SJCRH30 (cell line): ENCODE data around the gene UPK3A. TPM values are rescaled to one million over a fixed set of nuclear protein-coding genes. Genes with fewer than 3 reads are reported as not detected.
"Not testable (repeated sequence)": the region's sequence is repeated elsewhere in the genome, so short reads cannot be mapped to it uniquely, and the experiment has no call there.

Experiments used
- DNase-seq, 2 experiments: peaks; one replicate each; pipeline ENCODE4 v3.0.0-alpha.2; 2015 to 2020
- H3K27ac ChIP-seq: fragments of 250-450 bp; sonication (Bioruptor Pico); 2 replicates; pipeline ENCODE4 v1.5.1; 2020; ENCODE audit warnings: mild to moderate bottlenecking, moderate library complexity
- H3K27me3 ChIP-seq: fragments of 250-450 bp; sonication (Bioruptor Pico); 2 replicates; pipeline ENCODE4 v1.5.1; 2020; ENCODE audit warnings: mild to moderate bottlenecking, moderate library complexity
- H3K36me3 ChIP-seq: fragments of 250-450 bp; sonication (Bioruptor Pico); 2 replicates; pipeline ENCODE4 v1.5.1; 2020; ENCODE audit warnings: mild to moderate bottlenecking, moderate library complexity
- H3K4me1 ChIP-seq: fragments of 250-450 bp; sonication (Bioruptor Pico); 2 replicates; pipeline ENCODE4 v1.5.1; 2020; ENCODE audit warnings: mild to moderate bottlenecking, moderate library complexity
- H3K4me3 ChIP-seq: fragments of 250-450 bp; sonication (Bioruptor Pico); 2 replicates; pipeline ENCODE4 v1.5.1; 2020; ENCODE audit warnings: mild to moderate bottlenecking, moderate library complexity
- H3K9me3 ChIP-seq: fragments of 250-450 bp; sonication (Bioruptor Pico); replicated peaks from 2 replicates; pipeline ENCODE4 v1.5.1; 2020; ENCODE audit warnings: mild to moderate bottlenecking, moderate library complexity
- total RNA-seq: library from RNA; depleted of rRNA; stranded (reverse); fragments of >200 nt; shearing (Covaris generic); gene quantifications from 2 replicates; pipeline ENCODE4 v1.2.3, GENCODE V29; 2014

The UPK3A gene
- total RNA-seq, 1 experiment from 2014 or later = not detected

- no peak for DNase-seq
- no peak overlapping the region for H3K27ac ChIP-seq
Measured at GRCh38 chr22:45268167-45268957, 16.4 kb upstream of the UPK3A start.

DNA sequence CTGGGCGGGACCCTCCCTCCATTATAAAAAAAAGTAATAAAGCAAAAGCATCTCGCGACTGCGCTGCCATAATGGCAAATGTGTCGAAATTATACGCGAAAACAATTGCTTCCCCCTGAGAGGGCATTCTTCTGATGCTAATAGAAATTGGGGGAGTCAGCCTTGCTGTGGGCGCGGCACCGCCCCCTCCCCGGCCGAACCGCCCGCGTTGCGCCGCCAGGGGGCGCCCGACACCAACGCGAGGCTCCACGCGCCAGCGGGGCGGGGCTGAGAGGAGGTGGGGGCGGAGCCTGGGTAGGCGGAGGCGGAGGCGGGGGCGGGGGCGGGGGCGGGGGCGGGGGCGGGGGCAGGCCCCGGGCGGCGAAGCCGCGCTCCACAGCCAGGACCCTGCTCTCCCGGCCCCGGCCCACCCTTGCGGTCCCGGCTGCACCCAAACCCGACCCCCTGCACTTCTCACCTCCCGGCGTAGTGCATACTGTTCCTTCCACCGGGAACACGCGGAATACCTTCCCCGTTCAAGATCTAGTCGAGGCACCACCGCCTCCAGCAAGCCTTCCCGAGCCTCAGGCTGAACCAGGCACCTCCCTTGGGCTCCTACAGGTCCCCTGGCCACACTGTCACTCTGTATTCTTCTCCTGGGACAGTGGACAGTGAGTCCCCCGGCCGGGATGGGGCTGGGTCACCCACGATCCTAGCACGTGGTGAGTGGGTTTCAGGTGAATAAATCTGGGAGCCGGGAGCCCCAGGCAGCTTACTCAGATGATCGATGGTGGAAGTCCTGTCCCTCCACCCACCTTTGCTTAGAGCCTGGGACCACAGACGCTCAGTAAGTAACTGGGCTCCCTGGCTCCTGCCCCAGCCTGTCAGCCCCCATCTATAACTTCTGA is 15.5 kb upstream of the UPK3A start:
- H3K4me3 ChIP-seq = peak overlapping the region; percentile 47
- H3K36me3 ChIP-seq = no peaks in the 10 kb centered on the region
- no peak overlapping the region for H3K27ac ChIP-seq
- peak; percentile 67 to 76 for DNase-seq
- H3K27me3 ChIP-seq = peaks cover 5% of the 10 kb centered on the region; the same call in 1 of the 2 replicates
- peaks cover 17% of the 10 kb centered on the region for H3K4me1 ChIP-seq
- no peaks in the 10 kb centered on the region for H3K9me3 ChIP-seq

More at GRCh38 chr22:45268167-45268957, 16.4 kb upstream of the UPK3A start:
- Histone ChIP-seq H3K27me3 (peaks cover 5% of the 10 kb centered on the region; the same call in 1 of the 2 replicates), H3K4me3 (peak overlapping the region; percentile 25), H3K4me1 (peaks cover 17% of the 10 kb centered on the region), H3K36me3 (no peaks in the 10 kb centered on the region), H3K9me3 (no peaks in the 10 kb centered on the region)

DNA sequence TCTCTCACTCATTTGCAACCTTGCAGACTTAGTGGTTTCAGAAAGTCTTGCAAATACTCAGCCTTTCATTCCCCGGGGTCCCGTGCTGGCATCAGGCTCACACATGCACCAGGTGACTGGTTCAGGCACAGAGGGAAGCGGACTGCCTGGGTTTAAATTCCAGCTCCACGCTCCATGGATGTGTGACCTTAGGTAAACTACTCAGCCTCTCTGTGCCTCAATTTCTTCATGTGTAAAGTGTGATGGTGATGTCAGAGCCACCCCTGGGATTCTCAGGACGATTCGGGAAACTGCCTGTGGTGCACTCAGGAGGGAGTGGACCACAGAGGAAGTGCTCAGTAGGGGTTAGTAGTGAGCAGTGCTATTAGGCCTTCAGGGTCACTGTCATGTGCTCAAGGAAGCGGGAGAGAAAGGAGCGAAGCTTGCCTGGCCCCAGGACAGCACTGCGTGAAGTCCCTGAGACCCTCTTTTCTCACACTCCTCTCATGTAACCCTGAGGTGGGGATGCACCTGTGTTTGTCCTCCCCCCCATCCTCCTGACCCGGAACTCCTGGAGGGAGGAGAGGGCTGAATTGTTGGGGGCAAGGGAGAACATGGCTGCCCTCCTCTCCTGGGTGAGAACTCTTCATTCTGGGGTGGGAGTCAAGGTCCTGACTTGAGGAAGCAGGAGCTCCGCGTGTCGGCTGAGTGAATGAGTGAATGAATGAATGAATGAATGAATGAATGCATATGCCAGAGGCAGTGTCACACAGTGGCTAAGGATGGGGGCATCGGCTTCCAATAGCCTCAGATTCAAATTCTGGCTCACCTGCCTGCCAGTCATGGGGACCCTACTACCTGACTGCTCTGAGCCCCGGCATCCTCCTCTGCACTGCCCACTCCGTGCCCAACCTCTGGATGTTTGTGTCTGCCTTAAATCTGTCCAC is 14.4 kb upstream of the UPK3A start:
- H3K4me1 ChIP-seq = peaks cover 17% of the 10 kb centered on the region
- H3K4me3 ChIP-seq = no peak overlapping the region
- no peaks in the 10 kb centered on the region for H3K36me3 ChIP-seq
- no peak overlapping the region for H3K27ac ChIP-seq
- peaks cover 5% of the 10 kb centered on the region; the same call in 1 of the 2 replicates for H3K27me3 ChIP-seq
- no peaks in the 10 kb centered on the region for H3K9me3 ChIP-seq
- DNase-seq = no peak

DNA sequence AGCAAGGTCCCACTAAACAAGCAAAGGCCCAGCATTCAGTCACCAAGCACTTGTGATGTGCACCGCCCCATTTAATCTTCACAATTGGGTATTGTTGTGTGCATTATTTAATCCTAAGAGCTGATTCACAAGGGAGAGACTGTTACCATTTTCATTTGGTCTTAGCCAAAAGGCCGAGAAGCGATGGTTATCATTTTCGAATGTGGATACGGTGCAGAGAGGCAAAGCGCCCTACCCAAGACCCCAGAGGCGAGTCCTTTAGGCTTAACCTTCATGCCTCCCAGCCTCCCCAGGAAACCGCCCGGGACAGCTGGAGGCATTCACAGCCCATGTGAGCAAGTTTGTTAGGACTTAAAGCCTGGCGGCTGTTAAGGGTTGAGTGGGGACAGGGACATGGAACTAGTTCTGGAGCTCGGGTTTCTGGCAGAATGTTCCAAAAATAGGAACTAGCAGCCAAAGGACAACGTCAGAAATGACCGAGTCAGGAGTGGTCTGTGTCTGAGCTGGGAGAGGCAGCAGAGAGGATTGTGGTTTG is 13.0 kb upstream of the UPK3A start:
- peak overlapping the region; percentile 54 for H3K27ac ChIP-seq

DNA sequence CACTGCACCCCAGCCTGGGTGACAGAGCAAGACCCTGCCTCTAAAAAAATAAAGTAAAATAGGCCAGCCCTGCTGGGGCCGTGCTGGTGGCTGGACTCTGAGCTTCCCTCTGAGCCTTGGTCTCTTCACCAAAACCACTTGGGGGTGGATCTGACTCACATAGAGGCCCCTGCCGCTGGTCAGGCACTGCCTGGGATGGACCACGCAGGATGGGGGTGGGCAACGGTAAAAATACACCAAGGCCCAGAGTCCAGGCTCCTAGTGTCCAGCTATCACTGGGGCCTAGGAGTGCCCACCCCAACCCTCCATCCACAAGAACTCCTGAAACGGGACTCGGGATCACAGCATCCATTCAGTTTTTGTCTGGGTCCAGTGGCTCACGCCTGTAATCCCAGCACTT is 12.3 kb upstream of the UPK3A start:
- DNase-seq = no peak
- Histone ChIP-seq H3K27ac (peak overlapping the region; percentile 54), H3K27me3 (peaks cover 5% of the 10 kb centered on the region; the same call in 1 of the 2 replicates), H3K4me1 (peaks cover 17% of the 10 kb centered on the region), H3K36me3 (no peaks in the 10 kb centered on the region), H3K9me3 (no peaks in the 10 kb centered on the region), H3K4me3 (no peak overlapping the region)

More for the DNA sequence above, 13.0 kb upstream of the UPK3A start:
- no peaks in the 10 kb centered on the region for H3K36me3 ChIP-seq
- H3K27me3 ChIP-seq = peaks cover 5% of the 10 kb centered on the region; the same call in 1 of the 2 replicates
- no peaks in the 10 kb centered on the region for H3K9me3 ChIP-seq
- no peak overlapping the region for H3K4me3 ChIP-seq
- DNase-seq = peak; percentile 83 to 88
- H3K4me1 ChIP-seq = peaks cover 17% of the 10 kb centered on the region

- H3K9me3 ChIP-seq = no peaks in the 10 kb centered on the region
- peaks cover 17% of the 10 kb centered on the region for H3K4me1 ChIP-seq
- no peak for DNase-seq
- H3K36me3 ChIP-seq = no peaks in the 10 kb centered on the region
- peaks cover 5% of the 10 kb centered on the region; the same call in 1 of the 2 replicates for H3K27me3 ChIP-seq
- H3K4me3 ChIP-seq = no peak overlapping the region
- no peak overlapping the region for H3K27ac ChIP-seq
Measured at GRCh38 chr22:45273452-45274075, 11.2 kb upstream of the UPK3A start.

- Histone ChIP-seq H3K27ac (no peak overlapping the region), H3K9me3 (no peaks in the 10 kb centered on the region), H3K4me1 (peaks cover 8% of the 10 kb centered on the region), H3K4me3 (no peak overlapping the region), H3K27me3 (no peaks in the 10 kb centered on the region), H3K36me3 (no peaks in the 10 kb centered on the region)
- DNase-seq = no peak
Measured at GRCh38 chr22:45276507-45277105, 8.1 kb upstream of the UPK3A start.

GRCh38 chr22:45277720-45278119 is 7.0 kb upstream of the UPK3A start:
- H3K36me3 ChIP-seq, H3K4me1 ChIP-seq, H3K9me3 ChIP-seq, H3K4me3 ChIP-seq, H3K27ac ChIP-seq, H3K27me3 ChIP-seq, DNase-seq: not testable (repeated sequence)

- H3K27me3 ChIP-seq = no peaks in the 10 kb centered on the region
- no peak overlapping the region for H3K4me3 ChIP-seq
- H3K27ac ChIP-seq = no peak overlapping the region
- H3K9me3 ChIP-seq = no peaks in the 10 kb centered on the region
- H3K36me3 ChIP-seq = no peaks in the 10 kb centered on the region
- no peak for DNase-seq
- no peaks in the 10 kb centered on the region for H3K4me1 ChIP-seq
Measured at GRCh38 chr22:45278125-45278524, 6.6 kb upstream of the UPK3A start.

DNA sequence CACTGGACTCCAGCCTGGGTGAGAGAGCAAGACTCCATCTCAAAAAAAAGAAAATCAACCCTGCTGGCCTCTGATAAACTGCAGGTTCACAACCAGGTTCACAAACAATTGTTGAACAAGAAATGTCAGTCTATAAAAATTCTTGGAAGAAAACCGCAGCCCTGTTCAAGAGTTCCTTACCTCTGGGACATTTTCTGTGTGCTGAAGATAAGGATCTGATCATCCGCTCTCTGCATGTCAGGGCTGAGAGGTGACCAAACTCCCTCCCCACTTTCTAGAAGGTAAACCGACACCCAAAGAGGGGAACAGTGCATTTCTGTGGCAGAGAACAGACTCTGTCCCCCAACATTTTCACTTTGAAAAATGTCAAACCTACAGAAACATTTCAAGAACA is 4.2 kb upstream of the UPK3A start:
- H3K36me3 ChIP-seq = no peaks in the 10 kb centered on the region
- DNase-seq = no peak
- H3K27ac ChIP-seq = no peak overlapping the region
- no peaks in the 10 kb centered on the region for H3K4me1 ChIP-seq
- H3K9me3 ChIP-seq = no peaks in the 10 kb centered on the region
- H3K4me3 ChIP-seq = no peak overlapping the region
- H3K27me3 ChIP-seq = no peaks in the 10 kb centered on the region

- no peaks in the 10 kb centered on the region for H3K27me3 ChIP-seq
- H3K9me3 ChIP-seq = no peaks in the 10 kb centered on the region
- H3K27ac ChIP-seq = no peak overlapping the region
- H3K36me3 ChIP-seq = no peaks in the 10 kb centered on the region
- no peak for DNase-seq
- no peaks in the 10 kb centered on the region for H3K4me1 ChIP-seq
- H3K4me3 ChIP-seq = no peak overlapping the region
Measured at GRCh38 chr22:45281010-45281409, 3.7 kb upstream of the UPK3A start.

- H3K36me3 ChIP-seq = no peaks in the 10 kb centered on the region
- no peaks in the 10 kb centered on the region for H3K9me3 ChIP-seq
Measured at GRCh38 chr22:45285263-45286058, 712 bp downstream of the UPK3A start.

More at GRCh38 chr22:45285263-45286058, 712 bp downstream of the UPK3A start:
- no peak for DNase-seq
- Histone ChIP-seq H3K4me1 (no peaks in the 10 kb centered on the region), H3K27me3 (no peaks in the 10 kb centered on the region), H3K27ac (no peak overlapping the region), H3K4me3 (no peak overlapping the region)
